GM19463 (cell line): ENCODE data around the gene SLC2A4RG.

ENCODE experiments used
- ATAC-seq: cut with Tn5 transposase; IDR thresholded peaks from one replicate; pipeline ENCODE4 v1.9.1; 2021; ENCODE audit warnings: mild to moderate bottlenecking, moderate library complexity; ENCODE audit not compliant: unreplicated experiment

The SLC2A4RG gene

DNA sequence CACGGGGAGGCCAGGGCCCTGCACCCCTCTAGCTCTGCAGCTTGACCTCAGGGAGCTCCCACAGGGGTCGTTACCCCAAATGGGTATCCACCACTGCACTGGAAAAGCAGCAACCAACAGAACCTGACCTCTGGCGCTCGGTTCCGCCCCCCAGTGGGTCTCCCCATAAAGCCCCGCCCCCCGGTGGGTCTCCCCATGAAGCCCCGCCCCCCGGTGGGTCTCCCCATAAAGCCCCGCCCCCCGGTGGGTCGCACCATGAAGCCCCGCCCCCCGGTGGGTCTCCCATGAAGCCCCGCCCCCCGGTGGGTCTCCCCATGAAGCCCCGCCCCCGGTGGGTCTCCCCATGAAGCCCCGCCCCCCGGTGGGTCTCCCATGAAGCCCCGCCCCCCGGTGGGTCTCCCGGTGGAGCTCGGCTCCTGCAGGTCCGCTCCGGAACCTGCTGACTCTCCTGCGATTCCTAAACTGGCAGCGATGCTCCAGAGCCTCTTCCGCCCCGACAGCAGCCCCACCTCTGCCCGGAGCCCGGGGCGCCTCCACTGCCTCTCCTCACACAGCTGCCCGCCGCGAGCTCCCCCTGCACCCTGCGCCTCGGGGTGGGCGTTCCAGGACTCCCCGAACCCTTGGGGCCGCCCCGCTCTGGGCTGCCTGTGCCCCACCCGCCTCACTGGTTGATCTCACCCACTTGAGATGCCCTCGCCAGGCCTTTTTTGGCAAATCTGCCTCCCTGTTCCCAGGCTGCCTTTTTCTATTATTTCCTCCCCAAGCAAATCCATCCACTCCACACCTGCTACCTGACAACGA lies 12.1 kb downstream of the SLC2A4RG start:
- no peak for ATAC-seq

- ATAC-seq, result no peak
These were observed 13.0 kb downstream of the SLC2A4RG start for GRCh38 chr20:63752411-63753101.

DNA sequence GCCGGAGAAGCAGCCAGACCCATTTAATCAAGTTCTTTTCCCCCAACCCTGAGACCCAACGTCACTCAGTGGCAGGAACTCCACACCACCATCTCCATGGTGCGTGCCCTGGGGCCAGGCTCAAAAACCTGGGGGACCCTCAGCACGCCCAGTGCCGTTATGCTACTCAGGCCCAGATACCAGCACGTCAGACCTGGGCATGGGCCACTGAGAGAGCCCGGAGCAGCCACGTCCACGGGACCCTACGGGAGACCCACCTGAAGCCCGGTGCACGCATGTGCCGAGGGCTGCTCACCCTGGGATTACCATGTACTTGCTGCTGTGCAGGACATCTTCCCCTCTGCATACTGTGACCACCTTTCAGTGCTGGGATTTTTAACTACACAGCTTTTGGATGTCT lies 13.8 kb downstream of the SLC2A4RG start:
- ATAC-seq, result no peak

DNA sequence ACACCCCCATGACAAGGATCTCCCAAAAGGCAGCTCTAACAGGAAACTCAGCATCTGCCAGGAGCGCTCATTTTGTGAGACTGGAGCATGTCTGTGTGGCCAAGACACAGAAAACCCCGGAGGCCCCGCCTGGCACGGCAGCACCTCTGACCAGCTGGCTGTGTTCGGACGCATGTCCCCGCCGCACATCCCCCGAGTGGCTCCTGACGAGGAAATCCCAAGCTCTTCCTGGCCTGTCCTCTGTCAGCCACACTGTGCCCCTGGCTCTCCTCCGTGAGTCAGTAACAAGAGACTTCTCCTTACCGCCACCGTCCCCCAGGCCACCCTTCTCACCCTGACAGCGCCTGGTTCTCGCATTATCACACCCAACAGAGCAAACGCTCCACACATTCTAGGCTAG lies 14.4 kb downstream of the SLC2A4RG start:
- no peak for ATAC-seq

DNA sequence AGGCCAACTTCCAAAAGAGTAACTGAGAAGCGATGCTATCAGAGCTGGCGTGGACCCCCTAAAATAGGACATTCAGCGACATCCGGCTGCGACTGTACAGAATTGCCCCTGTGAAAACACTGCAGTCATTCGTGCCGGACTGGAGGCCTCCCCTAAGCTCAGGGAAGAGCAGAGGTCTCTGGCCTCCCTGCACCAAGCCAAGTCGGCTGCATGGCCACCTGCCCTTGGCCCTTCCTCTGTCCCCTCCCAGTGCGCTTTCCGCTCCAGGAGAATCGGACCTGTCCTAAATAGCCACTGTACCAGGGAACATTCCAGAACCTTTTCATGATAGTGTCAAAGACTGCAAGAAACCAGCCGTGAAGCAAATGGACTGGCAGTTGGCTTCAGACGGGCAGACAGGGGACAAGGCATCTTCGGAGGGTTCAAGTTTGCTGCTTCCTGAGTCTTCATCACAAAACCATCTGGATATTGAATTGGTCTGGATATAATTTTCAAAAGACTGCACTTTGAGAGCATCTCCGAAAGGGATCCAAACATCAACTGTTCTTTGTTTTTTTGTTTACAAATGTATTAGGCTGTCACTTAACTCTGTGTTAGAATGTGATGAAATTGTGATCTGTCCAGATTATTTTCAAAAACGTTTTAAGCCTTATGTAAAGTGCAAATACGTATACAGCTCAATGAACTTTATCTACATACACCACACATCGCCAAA lies 16.5 kb downstream of the SLC2A4RG start:
- no peak for ATAC-seq

GRCh38 chr20:63756648-63756991 lies 17.0 kb downstream of the SLC2A4RG start:
- no peak for ATAC-seq

DNA sequence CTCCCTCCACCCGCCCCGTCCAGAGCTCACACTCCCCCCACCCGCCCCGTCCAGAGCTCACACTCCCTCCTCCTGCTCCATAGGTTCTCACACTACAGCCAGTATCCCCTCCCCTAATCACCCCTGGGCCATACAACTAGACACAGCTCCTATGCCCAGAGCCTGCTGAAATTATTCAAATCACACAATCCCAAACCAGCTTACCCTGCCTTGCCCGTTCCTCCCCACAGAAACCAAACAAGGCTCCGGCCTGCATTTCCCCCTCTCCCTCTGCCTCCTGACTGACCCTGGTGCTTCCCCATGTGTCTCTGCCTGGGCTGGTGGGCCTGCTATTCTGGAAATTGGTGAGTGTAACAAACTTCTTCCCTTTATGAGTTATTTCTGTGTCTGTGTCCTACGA lies 18.6 kb downstream of the SLC2A4RG start:
- ATAC-seq, result no peak

GRCh38 chr20:63759377-63759901 lies 19.9 kb downstream of the SLC2A4RG start:
- no peak for ATAC-seq

GRCh38 chr20:63765082-63765873 lies 25.7 kb downstream of the SLC2A4RG start:
- ATAC-seq, result no peak

GRCh38 chr20:63765902-63766301 lies 26.3 kb downstream of the SLC2A4RG start:
- ATAC-seq, result no peak

- no peak for ATAC-seq
These were observed 27.3 kb downstream of the SLC2A4RG start for GRCh38 chr20:63766695-63767426.

DNA sequence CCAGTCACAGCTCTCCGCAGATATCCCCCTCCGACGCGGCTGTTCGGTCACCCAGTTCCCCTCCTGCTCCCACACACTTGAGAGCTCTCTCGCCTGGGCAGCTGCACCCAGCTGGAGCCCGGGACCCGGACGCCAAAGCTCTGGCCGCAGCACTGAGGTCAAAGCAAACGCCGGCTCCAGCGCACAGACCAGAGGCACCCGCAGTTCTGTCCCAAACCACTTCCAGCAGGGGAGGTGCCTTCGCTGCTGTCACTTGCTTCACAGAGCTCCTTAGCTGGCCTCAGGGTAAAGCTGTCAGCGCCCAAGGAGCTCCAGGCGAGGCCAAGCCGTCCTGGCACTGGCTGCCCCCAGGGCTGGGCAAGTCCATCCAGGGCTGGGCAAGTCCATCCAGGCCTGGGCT lies 27.9 kb downstream of the SLC2A4RG start:
- no peak for ATAC-seq

DNA sequence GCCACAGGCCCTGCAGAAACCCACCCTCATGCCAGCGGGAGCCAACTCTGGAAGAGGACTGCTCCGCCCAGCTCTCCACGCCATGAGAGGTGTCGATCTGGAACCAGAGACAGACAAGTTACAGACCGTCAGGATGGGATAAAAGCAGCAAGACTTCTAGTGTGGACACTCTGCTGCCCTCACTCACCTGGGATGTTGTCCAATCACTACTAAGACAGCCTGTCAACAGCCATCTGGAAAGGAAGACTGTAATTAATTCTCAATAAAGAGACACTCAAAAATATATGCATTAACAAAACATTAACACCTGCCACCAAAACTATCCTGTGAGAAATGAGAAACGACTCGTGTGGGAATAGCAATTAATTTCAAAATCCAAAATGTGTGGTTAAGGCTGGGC lies 28.3 kb downstream of the SLC2A4RG start:
- ATAC-seq, result no peak

DNA sequence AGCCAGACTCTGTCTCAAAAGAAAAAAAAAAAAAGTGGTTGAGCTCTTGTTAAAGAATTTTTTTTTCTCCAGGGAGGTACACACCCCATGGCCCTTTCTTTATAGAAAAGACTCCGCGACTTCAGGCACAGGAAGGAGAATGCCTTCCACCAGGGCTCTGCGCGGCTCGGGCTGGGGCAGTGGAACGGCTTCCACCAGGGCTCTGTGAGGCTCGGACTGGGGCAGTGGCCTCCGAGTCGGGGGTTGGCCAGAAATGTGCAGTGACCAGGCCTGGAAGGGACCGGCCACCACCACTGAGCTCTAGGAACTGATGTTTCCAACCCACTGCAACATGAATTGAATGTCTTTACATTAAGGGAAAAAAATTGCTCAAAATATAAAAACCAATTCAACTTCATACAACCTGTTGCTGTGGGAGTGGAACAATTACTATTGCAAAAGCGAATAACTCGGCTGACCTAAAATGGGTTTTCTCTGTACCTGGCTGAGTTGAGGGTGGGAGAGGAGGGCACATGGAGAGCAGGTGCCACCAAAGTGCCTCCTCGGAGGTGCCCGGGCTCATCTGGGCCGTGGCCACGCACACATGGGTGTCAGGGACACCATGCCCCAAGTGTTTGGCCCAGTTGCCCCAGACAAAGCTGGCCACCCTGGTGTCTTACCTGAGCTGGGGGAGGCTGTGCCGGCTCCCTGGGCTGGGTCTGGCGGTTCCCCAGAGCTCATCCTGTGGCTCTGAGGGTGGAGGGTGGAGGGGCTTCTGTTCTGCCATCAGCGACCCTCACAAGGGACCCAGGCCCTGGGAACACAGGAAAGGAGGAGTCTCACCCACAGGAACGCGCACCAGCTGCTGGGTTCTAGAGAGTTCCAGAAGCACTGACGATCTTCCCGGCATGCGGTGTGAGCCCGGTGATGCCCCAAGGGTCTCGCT lies 29.3 kb downstream of the SLC2A4RG start:
- no peak for ATAC-seq

DNA sequence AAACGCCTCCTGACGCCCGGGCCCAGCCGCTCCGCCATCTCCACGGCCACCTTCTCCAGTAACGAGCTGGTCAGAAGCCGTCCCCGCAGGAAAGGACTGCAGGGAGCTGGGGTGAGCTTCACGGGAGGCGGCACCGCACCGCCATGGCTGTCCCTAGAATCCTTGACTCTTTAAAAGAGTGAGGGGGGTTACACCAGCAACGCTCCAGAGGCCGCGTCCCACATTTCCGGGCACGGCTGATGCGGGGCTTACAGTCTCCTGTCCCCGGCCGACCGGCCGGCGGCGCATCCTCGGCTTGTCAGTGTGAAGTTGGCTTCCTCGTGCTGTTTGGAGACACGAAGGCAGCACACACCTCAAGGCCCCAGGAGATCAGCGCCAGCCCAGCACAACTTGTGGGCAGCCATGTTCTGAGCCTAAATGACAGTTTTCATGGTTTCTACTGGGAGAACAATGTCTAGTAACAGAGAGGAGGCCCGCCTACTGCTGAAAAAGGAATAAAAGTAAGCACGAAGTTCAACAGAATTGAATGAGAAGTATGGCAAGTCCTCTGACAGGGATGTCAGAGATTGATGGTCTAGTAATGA lies 30.4 kb downstream of the SLC2A4RG start:
- no peak for ATAC-seq

DNA sequence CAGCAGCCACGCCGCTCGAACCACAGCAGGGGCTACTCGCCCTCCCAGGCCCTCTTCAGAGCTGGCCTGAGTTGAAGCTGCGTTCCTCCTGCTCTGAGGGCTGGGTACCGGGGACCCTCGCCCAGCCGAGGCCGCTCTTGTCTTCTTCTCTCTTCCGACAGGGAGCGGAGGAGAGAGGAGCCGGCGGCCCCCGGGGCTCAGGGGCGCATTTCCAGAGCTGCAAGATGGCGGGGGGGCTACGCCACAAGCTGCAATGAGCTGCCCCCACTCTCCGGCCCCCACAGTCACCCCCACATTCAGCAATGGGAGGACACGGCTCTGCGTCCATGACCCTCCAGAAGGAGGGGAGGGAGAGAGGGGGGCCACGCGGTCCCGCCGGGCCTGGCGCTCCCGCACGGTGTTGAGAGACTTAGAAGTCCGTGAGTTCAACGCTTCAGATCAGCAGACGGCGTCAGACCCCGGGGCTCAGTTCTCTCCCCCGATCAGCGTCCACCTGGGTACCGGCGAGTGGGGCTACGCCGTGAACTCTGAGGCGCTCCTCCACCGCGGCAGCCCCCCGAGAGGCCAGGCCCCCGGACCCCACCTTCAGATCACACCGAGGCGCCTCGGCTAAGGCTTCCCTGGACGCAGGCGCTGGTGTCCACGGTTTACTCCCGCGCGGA lies 31.6 kb downstream of the SLC2A4RG start:
- ATAC-seq, result no peak

DNA sequence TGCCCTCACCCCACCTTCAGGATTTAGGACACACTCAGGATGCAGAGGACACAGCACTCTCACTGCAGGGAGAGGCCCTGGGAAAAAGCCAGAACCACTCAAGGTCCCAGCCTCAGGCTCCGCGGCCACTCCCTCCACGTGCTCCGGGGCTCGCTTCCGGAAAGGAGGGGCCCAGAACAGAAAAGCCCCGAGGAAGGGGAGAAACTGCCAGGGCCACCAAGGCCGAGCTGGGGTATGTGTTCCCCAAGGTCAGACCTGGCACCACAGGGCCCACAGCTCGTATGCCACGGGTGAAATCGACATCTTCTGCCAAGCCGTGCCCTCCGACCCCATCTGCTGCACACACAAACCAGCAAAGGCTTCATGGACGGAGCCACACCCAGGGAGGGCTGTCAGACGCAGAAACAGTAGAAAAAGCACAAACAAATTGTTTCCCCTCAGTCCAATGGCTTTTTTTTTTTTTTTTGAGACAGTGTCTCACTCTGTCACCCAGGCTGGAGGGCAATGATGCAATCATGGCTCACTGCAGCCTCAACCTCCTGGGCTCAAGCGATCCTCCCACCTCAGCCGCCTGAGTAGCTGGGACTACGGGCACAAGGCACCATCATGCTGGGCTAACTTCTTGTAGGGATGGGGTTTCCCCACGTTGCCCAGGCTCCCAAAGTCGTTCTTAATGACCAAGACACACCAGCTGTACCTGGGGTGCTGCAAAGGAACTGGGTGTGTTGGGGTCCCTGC lies 33.4 kb downstream of the SLC2A4RG start:
- ATAC-seq, result no peak
